Umbilical cord (tissue), 2 donors: ENCODE data around the gene OXA1L. TPM values are rescaled to one million over a fixed set of nuclear protein-coding genes. Genes with fewer than 3 reads are reported as not detected.
"Not testable (repeated sequence)": the region's sequence is repeated elsewhere in the genome, so short reads cannot be mapped to it uniquely, and the experiment has no call there.

ENCODE experiments used
- DNase-seq: peaks from one replicate; pipeline ENCODE4 v3.0.0-alpha.2; 2015; ENCODE audit warnings: low spot score
- total RNA-seq: library from RNA; depleted of rRNA; stranded (reverse); fragments of >200 nt; gene quantifications from one replicate; pipeline ENCODE4 v1.2.3, GENCODE V29; 2014; ENCODE audit warnings: low replicate concordance; ENCODE audit not compliant: insufficient read depth

Gene OXA1L
- total RNA-seq, 1 donor from 2014 or later, result 20.7 TPM

DNA sequence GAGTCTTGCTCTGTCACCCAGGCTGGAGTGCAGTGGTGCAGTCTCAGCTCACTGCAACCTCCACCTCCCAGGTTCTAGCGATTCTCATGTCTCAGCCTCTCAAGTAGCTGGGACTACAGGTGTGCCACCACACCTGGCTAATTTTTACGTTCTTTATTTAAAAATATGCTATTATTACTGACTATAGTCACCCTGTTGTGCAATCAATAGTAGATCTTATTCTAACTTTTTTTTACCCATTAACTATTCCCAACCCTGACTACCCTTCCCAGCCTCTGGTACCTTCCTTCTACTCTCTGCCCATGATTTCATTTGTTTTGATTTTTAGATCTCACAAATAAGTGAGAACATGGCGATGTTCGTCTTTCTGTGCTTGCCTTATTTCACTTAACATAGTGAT is 2.5 kb downstream of the OXA1L start:
- no peak for DNase-seq

DNA sequence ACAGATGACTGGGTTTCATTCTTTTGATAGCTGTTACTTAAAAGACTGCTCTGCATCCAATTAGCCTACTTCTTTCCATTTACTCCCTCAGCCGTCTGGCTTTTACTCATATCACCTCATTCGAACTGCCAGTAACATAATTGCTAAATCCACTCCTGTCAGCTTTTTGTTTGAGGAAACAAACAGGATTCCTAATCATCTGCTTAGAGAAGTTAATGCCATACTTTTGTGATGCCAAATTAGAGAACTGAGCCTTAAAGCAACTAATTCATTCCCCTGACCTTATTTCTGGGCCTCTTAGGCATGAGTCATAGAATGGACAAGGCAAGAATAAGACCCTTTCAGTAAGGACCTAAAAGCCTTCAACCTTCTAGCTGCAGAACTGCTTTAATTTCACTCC is 2.9 kb downstream of the OXA1L start:
- no peak for DNase-seq

- DNase-seq, result no peak
These were observed 4.1 kb downstream of the OXA1L start for GRCh38 chr14:22770481-22771187.

GRCh38 chr14:22772725-22773124 is 6.2 kb downstream of the OXA1L start:
- DNase-seq, result no peak

GRCh38 chr14:22773162-22774010 is 6.9 kb downstream of the OXA1L start:
- DNase-seq, result no peak

GRCh38 chr14:22774011-22774706 is 7.7 kb downstream of the OXA1L start:
- DNase-seq, result no peak

DNA sequence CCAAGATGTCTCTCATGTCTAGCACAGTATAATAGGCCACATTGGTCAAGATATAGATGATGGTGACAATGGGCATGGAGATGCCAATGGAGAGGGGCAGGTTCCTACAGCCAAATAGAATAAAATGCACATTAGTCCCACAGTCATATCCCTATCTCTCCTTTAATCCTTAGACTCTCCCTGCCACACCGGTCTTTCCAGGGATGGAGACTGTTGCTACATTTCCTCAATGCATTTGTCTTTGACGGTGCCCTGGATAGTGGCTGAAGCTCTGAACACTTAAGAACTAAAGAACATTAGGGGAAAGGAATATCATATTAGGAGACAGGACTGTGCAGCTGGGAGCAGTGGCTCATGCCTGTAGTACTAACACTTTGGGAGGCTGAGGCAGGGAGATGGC is 9.7 kb downstream of the OXA1L start:
- DNase-seq, result no peak

GRCh38 chr14:22776849-22777248 is 10.4 kb downstream of the OXA1L start:
- DNase-seq, result not testable (repeated sequence)

DNA sequence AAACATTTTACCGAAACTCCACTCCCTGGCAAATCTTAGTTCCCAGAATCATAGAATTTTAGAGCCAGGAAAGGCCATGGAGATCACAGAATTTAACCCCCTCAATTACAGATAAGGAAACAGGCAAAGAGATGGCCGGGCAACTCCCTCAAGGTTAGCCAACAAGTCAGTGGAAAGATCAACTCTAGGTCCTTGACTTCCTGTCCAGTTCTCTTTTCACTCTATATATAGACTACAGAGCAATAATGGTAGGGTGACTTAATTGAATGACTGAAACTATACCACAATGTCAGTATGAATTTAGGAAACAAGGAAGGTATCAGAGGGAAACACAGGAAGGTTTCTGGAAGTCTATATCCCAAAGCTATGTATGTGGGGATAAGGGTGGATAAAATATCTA is 11.6 kb downstream of the OXA1L start:
- DNase-seq, result no peak

- DNase-seq, result peak; percentile 24
These were observed 13.7 kb downstream of the OXA1L start for GRCh38 chr14:22780105-22780679.

DNA sequence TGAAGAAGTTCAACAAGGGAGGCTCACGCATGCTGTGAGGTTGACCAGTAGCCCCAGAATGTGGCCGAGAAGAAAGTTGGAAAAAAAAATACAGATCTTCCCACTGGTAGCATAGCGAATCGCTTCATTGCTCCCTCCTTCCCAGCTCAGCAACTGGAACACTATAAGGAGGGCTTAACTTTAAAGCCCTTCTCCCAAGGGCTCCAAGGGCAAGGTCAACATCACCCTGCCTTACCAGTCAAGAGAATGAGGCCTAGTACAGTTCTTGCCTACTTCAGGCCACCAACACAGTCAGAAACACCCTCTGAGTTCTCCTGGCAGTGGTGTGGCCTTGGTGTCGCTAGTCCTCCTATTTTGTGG is 14.4 kb downstream of the OXA1L start:
- no peak for DNase-seq

GRCh38 chr14:22781301-22781991 is 15.0 kb downstream of the OXA1L start:
- no peak for DNase-seq

- DNase-seq, result no peak
These were observed 20.2 kb downstream of the OXA1L start for GRCh38 chr14:22786685-22787084.

DNA sequence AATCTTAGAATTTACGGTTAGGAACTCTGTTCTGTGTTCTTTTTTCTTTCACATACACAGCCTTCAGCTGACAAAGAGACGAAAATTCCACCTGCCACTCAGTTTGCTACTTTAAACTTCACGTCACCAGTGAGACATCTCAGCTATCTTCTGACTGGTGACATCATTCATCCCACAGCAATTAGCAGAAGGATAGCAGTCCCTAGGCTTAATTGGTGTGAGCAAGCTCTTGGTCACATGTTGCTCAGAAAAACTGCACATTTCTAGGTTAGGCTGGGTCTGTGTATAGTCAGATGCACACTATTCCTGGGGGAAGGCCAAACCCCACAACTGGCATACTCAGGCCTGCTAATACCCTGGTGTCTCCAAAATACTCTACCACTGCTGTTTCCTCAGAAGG is 24.8 kb downstream of the OXA1L start:
- peak; percentile 93 for DNase-seq

GRCh38 chr14:22792158-22792557 is 25.7 kb downstream of the OXA1L start:
- no peak for DNase-seq

GRCh38 chr14:22793550-22793949 is 27.1 kb downstream of the OXA1L start:
- not testable (repeated sequence) for DNase-seq

GRCh38 chr14:22793976-22794375 is 27.5 kb downstream of the OXA1L start:
- DNase-seq, result no peak

DNA sequence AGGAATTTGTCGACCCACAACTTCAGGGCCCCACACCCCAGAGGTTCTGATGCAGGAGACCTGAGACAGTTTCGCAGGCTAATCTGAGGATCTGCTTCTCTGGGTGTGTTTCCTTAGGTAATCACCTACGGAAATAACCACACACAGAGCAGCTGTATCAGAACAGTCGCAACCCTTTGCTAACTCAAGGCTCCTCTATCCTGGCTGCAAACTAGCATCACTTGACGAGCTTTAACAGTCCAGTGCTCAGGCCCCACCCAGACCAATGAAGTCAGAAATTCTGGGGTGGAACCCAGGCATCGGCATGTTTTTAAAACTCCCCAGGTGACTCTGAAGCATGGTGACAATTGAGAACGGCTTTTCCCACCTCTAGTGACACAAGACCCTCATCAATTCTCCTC is 28.1 kb downstream of the OXA1L start:
- no peak for DNase-seq

DNA sequence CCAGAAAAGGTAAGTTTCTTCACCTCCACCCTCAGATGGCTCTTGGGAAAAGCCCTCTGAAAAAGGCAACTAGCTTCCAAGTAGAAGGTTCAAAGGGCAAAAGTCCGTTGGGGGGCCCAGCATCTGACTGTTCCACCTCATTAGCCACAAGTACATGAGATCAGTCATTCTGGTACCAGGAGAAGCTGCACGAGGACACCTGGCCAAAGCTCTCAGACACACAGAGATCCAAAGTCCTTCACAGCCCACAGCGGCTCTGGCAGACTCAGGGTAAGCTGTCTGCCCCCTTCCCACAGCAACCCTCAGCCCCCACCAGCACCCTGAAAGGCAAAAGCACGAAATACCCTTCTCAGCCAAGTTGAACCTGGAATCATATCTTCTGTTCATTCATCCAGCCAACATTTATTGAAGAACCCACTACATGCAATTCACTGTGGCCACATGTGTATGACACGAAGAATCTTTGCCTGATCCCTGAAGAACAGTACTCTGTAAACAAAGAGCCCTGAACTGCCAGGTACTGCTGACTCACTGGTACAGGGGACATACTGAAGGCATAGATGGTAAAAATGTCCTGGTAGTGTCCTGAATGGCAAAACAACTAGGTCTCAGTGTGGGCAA is 29.7 kb downstream of the OXA1L start:
- no peak for DNase-seq

GRCh38 chr14:22797017-22797917 is 30.8 kb downstream of the OXA1L start:
- DNase-seq, result no peak
